ENCODE results near the gene SAMD14.

- TF ChIP-seq, protein P1, sequence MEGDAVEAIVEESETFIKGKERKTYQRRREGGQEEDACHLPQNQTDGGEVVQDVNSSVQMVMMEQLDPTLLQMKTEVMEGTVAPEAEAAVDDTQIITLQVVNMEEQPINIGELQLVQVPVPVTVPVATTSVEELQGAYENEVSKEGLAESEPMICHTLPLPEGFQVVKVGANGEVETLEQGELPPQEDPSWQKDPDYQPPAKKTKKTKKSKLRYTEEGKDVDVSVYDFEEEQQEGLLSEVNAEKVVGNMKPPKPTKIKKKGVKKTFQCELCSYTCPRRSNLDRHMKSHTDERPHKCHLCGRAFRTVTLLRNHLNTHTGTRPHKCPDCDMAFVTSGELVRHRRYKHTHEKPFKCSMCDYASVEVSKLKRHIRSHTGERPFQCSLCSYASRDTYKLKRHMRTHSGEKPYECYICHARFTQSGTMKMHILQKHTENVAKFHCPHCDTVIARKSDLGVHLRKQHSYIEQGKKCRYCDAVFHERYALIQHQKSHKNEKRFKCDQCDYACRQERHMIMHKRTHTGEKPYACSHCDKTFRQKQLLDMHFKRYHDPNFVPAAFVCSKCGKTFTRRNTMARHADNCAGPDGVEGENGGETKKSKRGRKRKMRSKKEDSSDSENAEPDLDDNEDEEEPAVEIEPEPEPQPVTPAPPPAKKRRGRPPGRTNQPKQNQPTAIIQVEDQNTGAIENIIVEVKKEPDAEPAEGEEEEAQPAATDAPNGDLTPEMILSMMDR (conservative IDR thresholded peaks at IDR 0.05), result no peak
- no peak for TF ChIP-seq ZFX (IDR thresholded peaks at IDR 0.05)
Measured at GRCh38 chr17:50144845-50145531, 15.0 kb upstream of the SAMD14 start.

Data from C4-2B (cell line).